Measurements from ENCODE around the gene CHFR. TPM values are rescaled to one million over a fixed set of nuclear protein-coding genes. Genes with fewer than 3 reads are reported as not detected.
"Not testable (repeated sequence)": the region's sequence is repeated elsewhere in the genome, so short reads cannot be mapped to it uniquely, and the experiment has no call there.

CHFR gene
- total RNA-seq, 1 donor from 2014 or later: 90.7 TPM

GRCh38 chr12:132837693-132838409 is 49.6 kb downstream of the CHFR start:
- no peak overlapping the region for H3K4me3 Mint-ChIP-seq (ENCODE audit: unreplicated experiment)
- H3K27me3 Mint-ChIP-seq (ENCODE audit: unreplicated experiment): peaks cover 7% of the 10 kb centered on the region
- peaks cover 6% of the 10 kb centered on the region for H3K9me3 Mint-ChIP-seq (ENCODE audit: unreplicated experiment)
- no peak for TF ChIP-seq CTCF (IDR thresholded peaks at IDR 0.05; ENCODE audit: partially characterized antibody, unreplicated experiment)
- DNase-seq: no peak
- no peaks in the 10 kb centered on the region for H3K36me3 Mint-ChIP-seq (ENCODE audit: unreplicated experiment)
- H3K4me1 Mint-ChIP-seq (ENCODE audit: low read depth, unreplicated experiment): peaks cover 9% of the 10 kb centered on the region
- H3K27ac Mint-ChIP-seq (ENCODE audit: unreplicated experiment): no peak overlapping the region

GRCh38 chr12:132836795-132837331 is 50.5 kb downstream of the CHFR start:
- no peak for TF ChIP-seq CTCF (IDR thresholded peaks at IDR 0.05; ENCODE audit: partially characterized antibody, unreplicated experiment)
- DNase-seq: no peak
- Mint-ChIP-seq H3K27ac (ENCODE audit: unreplicated experiment) (peak overlapping the region; percentile 83), H3K9me3 (ENCODE audit: unreplicated experiment) (peaks cover 6% of the 10 kb centered on the region), H3K4me1 (ENCODE audit: low read depth, unreplicated experiment) (peaks cover 9% of the 10 kb centered on the region), H3K27me3 (ENCODE audit: unreplicated experiment) (peaks cover 4% of the 10 kb centered on the region), H3K4me3 (ENCODE audit: unreplicated experiment) (peak overlapping the region; percentile 38), H3K36me3 (ENCODE audit: unreplicated experiment) (no peaks in the 10 kb centered on the region)

- Mint-ChIP-seq H3K4me3 (ENCODE audit: unreplicated experiment) (peak overlapping the region; percentile 7), H3K27ac (ENCODE audit: unreplicated experiment) (peak overlapping the region; percentile 83)
- not testable (repeated sequence) for H3K27me3 Mint-ChIP-seq (ENCODE audit: unreplicated experiment); DNase-seq; H3K36me3 Mint-ChIP-seq (ENCODE audit: unreplicated experiment); H3K4me1 Mint-ChIP-seq (ENCODE audit: low read depth, unreplicated experiment); H3K9me3 Mint-ChIP-seq (ENCODE audit: unreplicated experiment)
Measured at GRCh38 chr12:132836230-132836629, 51.2 kb downstream of the CHFR start.

- TF ChIP-seq CTCF (IDR thresholded peaks at IDR 0.05; ENCODE audit: partially characterized antibody, unreplicated experiment): no peak
- peaks cover 9% of the 10 kb centered on the region for H3K4me1 Mint-ChIP-seq (ENCODE audit: low read depth, unreplicated experiment)
- peaks cover 6% of the 10 kb centered on the region for H3K9me3 Mint-ChIP-seq (ENCODE audit: unreplicated experiment)
- H3K27me3 Mint-ChIP-seq (ENCODE audit: unreplicated experiment): peaks cover 4% of the 10 kb centered on the region
- no peak for DNase-seq
- H3K36me3 Mint-ChIP-seq (ENCODE audit: unreplicated experiment): no peaks in the 10 kb centered on the region
- H3K27ac Mint-ChIP-seq (ENCODE audit: unreplicated experiment): no peak overlapping the region
- H3K4me3 Mint-ChIP-seq (ENCODE audit: unreplicated experiment): no peak overlapping the region
Measured at GRCh38 chr12:132835076-132836025, 52.1 kb downstream of the CHFR start.

GRCh38 chr12:132834181-132834711 is 53.2 kb downstream of the CHFR start:
- DNase-seq: no peak
- H3K36me3 Mint-ChIP-seq (ENCODE audit: unreplicated experiment): no peaks in the 10 kb centered on the region
- no peak for TF ChIP-seq CTCF (IDR thresholded peaks at IDR 0.05; ENCODE audit: partially characterized antibody, unreplicated experiment)
- peaks cover 13% of the 10 kb centered on the region for H3K9me3 Mint-ChIP-seq (ENCODE audit: unreplicated experiment)
- peaks cover 5% of the 10 kb centered on the region for H3K27me3 Mint-ChIP-seq (ENCODE audit: unreplicated experiment)
- no peak overlapping the region for H3K27ac Mint-ChIP-seq (ENCODE audit: unreplicated experiment)
- peaks cover 9% of the 10 kb centered on the region for H3K4me1 Mint-ChIP-seq (ENCODE audit: low read depth, unreplicated experiment)
- no peak overlapping the region for H3K4me3 Mint-ChIP-seq (ENCODE audit: unreplicated experiment)
